GM23338 (cell line): ENCODE data around the gene TRPC4. TPM values are rescaled to one million over a fixed set of nuclear protein-coding genes. Genes with fewer than 3 reads are reported as not detected.

Source experiments
- CREB1 ChIP-seq: fragments of 250-450 bp; sonication (Bioruptor Pico); IDR thresholded peaks from 2 replicates; pipeline ENCODE4 v1.5.0; 2020; ENCODE audit warnings: low read depth, mild to moderate bottlenecking, moderate library complexity
- ETS1 ChIP-seq: IDR thresholded peaks from 2 replicates; pipeline ENCODE4 v1.6.1; 2016; ENCODE audit warnings: antibody characterized with exemption
- EZH2 ChIP-seq: fragments of 200-600 bp; sonication (generic); IDR thresholded peaks from one replicate; pipeline ENCODE4 v1.8.0; 2017; ENCODE audit warnings: antibody characterized with exemption, mild to moderate bottlenecking, low read depth; ENCODE audit not compliant: unreplicated experiment
- NANOG ChIP-seq: IDR thresholded peaks from 2 replicates; pipeline ENCODE4 v1.6.1; 2016; ENCODE audit warnings: antibody characterized with exemption, borderline replicate concordance
- REST ChIP-seq: IDR thresholded peaks from one replicate; pipeline ENCODE4 v1.6.1; 2018; ENCODE audit warnings: antibody characterized with exemption; ENCODE audit not compliant: unreplicated experiment
- STAT1 ChIP-seq: IDR thresholded peaks from one replicate; pipeline ENCODE4 v1.6.1; 2016; ENCODE audit warnings: antibody characterized with exemption; ENCODE audit not compliant: unreplicated experiment
- ZNF462 ChIP-seq: fragments of 250-450 bp; sonication (Bioruptor Pico); IDR thresholded peaks from 2 replicates; pipeline ENCODE4 v1.5.0; 2020; ENCODE audit warnings: mild to moderate bottlenecking, moderate library complexity
- polyA plus RNA-seq: library from polyadenylated mRNA; unstranded; fragments of >200 nt; fragmentation: Nextera tagmentation; extraction: Ambion mirVana; gene quantifications from 2 replicates; pipeline ENCODE4 v1.2.1, GENCODE V29; 2016
- total RNA-seq: library from RNA; depleted of rRNA; stranded (reverse); fragments of >200 nt; shearing (Covaris generic); gene quantifications from 2 replicates; pipeline ENCODE4 v1.2.3, GENCODE V29; 2014

Gene TRPC4
- total and polyA plus RNA-seq, 2 experiments from 2014 or later = 1.1 to 2.1 TPM

- TF ChIP-seq ZNF462 (CRISPR knock-in tag) (no peak), REST (no peak), STAT1 (no peak), ETS1 (no peak), EZH2 (no peak), NANOG (no peak), CREB1 (no peak)
These were observed 232.9 kb downstream of the TRPC4 start (continued) for GRCh38 chr13:37636701-37637100.
